ENCODE measurements around the gene HAGHL.

- TF ChIP-seq, protein P1, sequence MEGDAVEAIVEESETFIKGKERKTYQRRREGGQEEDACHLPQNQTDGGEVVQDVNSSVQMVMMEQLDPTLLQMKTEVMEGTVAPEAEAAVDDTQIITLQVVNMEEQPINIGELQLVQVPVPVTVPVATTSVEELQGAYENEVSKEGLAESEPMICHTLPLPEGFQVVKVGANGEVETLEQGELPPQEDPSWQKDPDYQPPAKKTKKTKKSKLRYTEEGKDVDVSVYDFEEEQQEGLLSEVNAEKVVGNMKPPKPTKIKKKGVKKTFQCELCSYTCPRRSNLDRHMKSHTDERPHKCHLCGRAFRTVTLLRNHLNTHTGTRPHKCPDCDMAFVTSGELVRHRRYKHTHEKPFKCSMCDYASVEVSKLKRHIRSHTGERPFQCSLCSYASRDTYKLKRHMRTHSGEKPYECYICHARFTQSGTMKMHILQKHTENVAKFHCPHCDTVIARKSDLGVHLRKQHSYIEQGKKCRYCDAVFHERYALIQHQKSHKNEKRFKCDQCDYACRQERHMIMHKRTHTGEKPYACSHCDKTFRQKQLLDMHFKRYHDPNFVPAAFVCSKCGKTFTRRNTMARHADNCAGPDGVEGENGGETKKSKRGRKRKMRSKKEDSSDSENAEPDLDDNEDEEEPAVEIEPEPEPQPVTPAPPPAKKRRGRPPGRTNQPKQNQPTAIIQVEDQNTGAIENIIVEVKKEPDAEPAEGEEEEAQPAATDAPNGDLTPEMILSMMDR (IDR thresholded peaks at IDR 0.05) = no peak
- TF ChIP-seq POLR2A (IDR thresholded peaks at IDR 0.05) = no peak
Observed at GRCh38 chr16:769184-769784, 42.4 kb downstream of the HAGHL start.

All from adrenal gland (tissue), 5 donors.